K562 (cell line): ENCODE measurements around the gene CRELD2. TPM values are rescaled to one million over a fixed set of nuclear protein-coding genes. Genes with fewer than 3 reads are reported as not detected.

Experiments used
- ATAC-seq: fragments of 200-7000 bp; cut with Tn5 transposase; 3 replicates; pipeline ENCODE4 v1.9.1; 2020; ENCODE audit warnings: moderate library complexity
- BruUV-seq: library from RNA; stranded (reverse); fragments of 400-500 nt; replicated peaks from 2 replicates; lab custom pipeline; 2021; lab: Mats Ljungman, UMichigan
- CTCF ChIA-PET: fragments of 300-600 bp; formaldehyde crosslinking; extraction: SDS; loops from one replicate; lab custom pipeline; 2021; ENCODE audit warnings: low intra/inter-chr PET ratio; lab: Yijun Ruan, JAX
- POLR2A ChIA-PET: fragments of 300-600, 350-650 bp; sonication (Branson Sonifier 250); formaldehyde crosslinking; extraction: SDS; loops from one replicate; lab custom pipeline; 2021; ENCODE audit warnings: antibody characterized with exemption, inconsistent platforms; lab: Yijun Ruan, JAX
- DNase-seq, 4 experiments: peaks; one replicate each; pipeline versions ENCODE4 v3.0.0 to v3.0.0-alpha.2; 2011 to 2018; ENCODE audit warnings: low spot score in 3 of 4, mixed read lengths in 3 of 4; ENCODE audit errors: extremely low read depth in 1 of 4
- FAIRE-seq: peaks from 2 replicates; lab custom pipeline; 2011; peaks lifted over from hg19 to GRCh38; lab: Jason Lieb, UNC
- H2AFZ ChIP-seq: 2 replicates; pipeline ENCODE4 v1.6.0; 2011; ENCODE audit warnings: low read depth, low read length, control low read depth, inconsistent platforms
- H3K27ac ChIP-seq: fragments of 200-600 bp; 3 replicates; pipeline ENCODE4 v1.8.0; 2011; ENCODE audit warnings: low read depth, mild to moderate bottlenecking, control low read depth, inconsistent platforms, low read length, moderate library complexity, mixed read lengths; ENCODE audit errors: extremely low read depth
- H3K27me3 ChIP-seq, 2 experiments: fragments of 300-600 bp in 1 of 2; 2 replicates in 1 of 2; 3 replicates in 1 of 2; pipeline versions ENCODE4 v1.6.0 to v1.8.0; 2011; ENCODE audit warnings: inconsistent platforms in 2 of 2, low read length in 2 of 2, mild to moderate bottlenecking in 1 of 2, mixed read lengths in 1 of 2, moderate library complexity in 1 of 2; ENCODE audit not compliant: control insufficient read depth in 2 of 2, insufficient read depth in 2 of 2
- H3K36me3 ChIP-seq: fragments of 300-600 bp; 3 replicates; pipeline ENCODE4 v1.8.0; 2011; ENCODE audit warnings: mild to moderate bottlenecking, low read length, inconsistent platforms; ENCODE audit not compliant: control insufficient read depth, insufficient read depth
- H3K4me1 ChIP-seq, 2 experiments: fragments of 200-600 bp in 1 of 2; replicated peaks in 1 of 2; 2 replicates in 1 of 2; 3 replicates in 1 of 2; pipeline versions ENCODE4 v1.5.1 to v1.8.0; 2011; ENCODE audit warnings: inconsistent platforms in 2 of 2, low read length in 2 of 2, mild to moderate bottlenecking in 1 of 2, mixed read lengths in 1 of 2, moderate library complexity in 1 of 2; ENCODE audit not compliant: control insufficient read depth in 2 of 2, insufficient read depth in 2 of 2
- H3K4me2 ChIP-seq: 2 replicates; pipeline ENCODE4 v1.6.1; 2011; ENCODE audit warnings: low read length, control low read depth, inconsistent platforms, mixed read lengths; ENCODE audit not compliant: insufficient read depth
- H3K4me3 ChIP-seq: fragments of 200-600 bp; sonication (generic), shearing (Covaris generic); 2 replicates; pipeline ENCODE4 v1.5.1; 2016; ENCODE audit warnings: control low read depth, inconsistent platforms
- H3K79me2 ChIP-seq: fragments of 200-600 bp; 3 replicates; pipeline ENCODE4 v1.8.0; 2011; ENCODE audit warnings: low read length, inconsistent platforms; ENCODE audit not compliant: control insufficient read depth, insufficient read depth
- H3K9ac ChIP-seq, 2 experiments: 2 replicates each; pipeline versions ENCODE4 v1.6.0 to v1.6.1; 2011; ENCODE audit warnings: low read depth in 2 of 2, low read length in 2 of 2, control low read depth in 1 of 2, inconsistent platforms in 1 of 2, mild to moderate bottlenecking in 1 of 2, mixed read lengths in 1 of 2; ENCODE audit not compliant: insufficient read depth in 1 of 2
- H3K9me1 ChIP-seq: one replicate; pipeline ENCODE4 v1.6.0; 2011; ENCODE audit warnings: inconsistent platforms, mild to moderate bottlenecking, low read length, moderate library complexity; ENCODE audit not compliant: control insufficient read depth, insufficient read depth
- H3K9me3 ChIP-seq: replicated peaks from 2 replicates; pipeline ENCODE4 v1.5.1; 2011; ENCODE audit warnings: low read depth, low read length, inconsistent platforms; ENCODE audit not compliant: control insufficient read depth, insufficient read depth
- H4K20me1 ChIP-seq: replicated peaks from 2 replicates; pipeline ENCODE4 v1.6.1; 2011; ENCODE audit warnings: low read length, inconsistent platforms, mixed read lengths; ENCODE audit not compliant: control insufficient read depth, insufficient read depth
- FOXO4 ChIP-seq: fragments of 450-650 bp; formaldehyde crosslinking; IDR thresholded peaks from 2 replicates; pipeline ENCODE4 v1.4.0; 2020; ENCODE audit warnings: mild to moderate bottlenecking, moderate library complexity
- FUS ChIP-seq: fragments of 200-400 bp; formaldehyde crosslinking; optimal IDR thresholded peaks from 2 replicates; pipeline ENCODE3; 2017; ENCODE audit warnings: low read depth, low read length
- HDAC6 ChIP-seq: IDR thresholded peaks from 2 replicates; pipeline ENCODE4 v1.6.1; 2012; ENCODE audit warnings: low read depth, mild to moderate bottlenecking, control low read depth, inconsistent platforms, low read length, moderate library complexity
- L3MBTL2 ChIP-seq: fragments of 450-650 bp; IDR thresholded peaks from 2 replicates; pipeline ENCODE4 v1.6.1; 2016; ENCODE audit warnings: mild to moderate bottlenecking, moderate library complexity
- MCM5 ChIP-seq: fragments of 450-650 bp; IDR thresholded peaks from 2 replicates; pipeline ENCODE4 v1.6.1; 2016; ENCODE audit warnings: low read depth
- MEIS2 ChIP-seq: fragments of 450-650 bp; IDR thresholded peaks from 2 replicates; pipeline ENCODE4 v1.6.1; 2014; ENCODE audit warnings: mild to moderate bottlenecking; ENCODE audit not compliant: partially characterized antibody
- NELFE ChIP-seq: IDR thresholded peaks from 2 replicates; pipeline ENCODE4 v1.6.1; 2011; ENCODE audit warnings: mild to moderate bottlenecking; ENCODE audit not compliant: insufficient read depth, insufficient read length
- NONO ChIP-seq, 2 experiments: fragments of 200-400 bp in 1 of 2; fragments of 450-650 bp in 1 of 2; formaldehyde crosslinking in 1 of 2; IDR thresholded peaks; 2 replicates each; pipeline ENCODE4 v1.6.1; 2017; ENCODE audit warnings: low read depth in 2 of 2, mild to moderate bottlenecking in 2 of 2, moderate library complexity in 2 of 2, low read length in 1 of 2
- NR2C1 ChIP-seq, 2 experiments: fragments of 450-650 bp; IDR thresholded peaks; 2 replicates each; pipeline ENCODE4 v1.6.1; 2017; ENCODE audit warnings: mild to moderate bottlenecking in 2 of 2, antibody characterized with exemption in 1 of 2, inconsistent platforms in 1 of 2, missing compliant biosample characterization in 1 of 2, missing genetic modification characterization in 1 of 2
- NR2C2 ChIP-seq, 2 experiments: fragments of 200-800 bp in 1 of 2; sonication (Bioruptor generic) in 1 of 2; sonication (generic) in 1 of 2; formaldehyde crosslinking in 1 of 2; IDR thresholded peaks; 2 replicates each; pipeline versions ENCODE4 v1.6.1 to v1.8.0; 2016 to 2022; ENCODE audit warnings: mild to moderate bottlenecking in 1 of 2, missing compliant biosample characterization in 1 of 2, missing genetic modification characterization in 1 of 2, missing genetic modification reagents in 1 of 2
- NUFIP1 ChIP-seq: fragments of 450-650 bp; IDR thresholded peaks from 2 replicates; pipeline ENCODE4 v1.6.1; 2018; ENCODE audit not compliant: partially characterized antibody
- PHB ChIP-seq: fragments of 250-450 bp; sonication (Bioruptor Pico); IDR thresholded peaks from 2 replicates; pipeline ENCODE4 v1.5.0; 2021
- RBM14 ChIP-seq: fragments of 200-400 bp; formaldehyde crosslinking; IDR thresholded peaks from 2 replicates; pipeline ENCODE4 v1.6.1; 2018; ENCODE audit warnings: low read depth, mild to moderate bottlenecking, low read length, moderate library complexity, borderline replicate concordance; ENCODE audit not compliant: insufficient read depth
- SAFB ChIP-seq: fragments of 200-400 bp; formaldehyde crosslinking; IDR thresholded peaks from 2 replicates; pipeline ENCODE4 v1.6.1; 2017; ENCODE audit warnings: low read depth, low read length, borderline replicate concordance
- SPI1 ChIP-seq: IDR thresholded peaks from 2 replicates; pipeline ENCODE4 v1.6.1; 2011; ENCODE audit warnings: low read depth, low read length, control low read depth, borderline replicate concordance
- TAF7 ChIP-seq: fragments of 450-650 bp; IDR thresholded peaks from 2 replicates; pipeline ENCODE4 v1.6.1; 2016; ENCODE audit warnings: missing genetic modification characterization, missing compliant biosample characterization
- TEAD2 ChIP-seq: fragments of 450-650 bp; IDR thresholded peaks from 2 replicates; pipeline ENCODE4 v1.6.1; 2016; ENCODE audit warnings: missing genetic modification characterization, control low read depth, missing compliant biosample characterization
- ZBED1 ChIP-seq: IDR thresholded peaks from 2 replicates; pipeline ENCODE4 v1.6.1; 2014
- ZC3H11A ChIP-seq: IDR thresholded peaks from 2 replicates; pipeline ENCODE4 v1.6.1; 2012; ENCODE audit warnings: low read depth, low read length, improper control_type of control experiment
- ZKSCAN8 ChIP-seq: fragments of 200-800 bp; sonication (Bioruptor generic); IDR thresholded peaks from 2 replicates; pipeline ENCODE4 v1.6.1; 2016; ENCODE audit warnings: missing genetic modification characterization, missing compliant biosample characterization
- ZNF134 ChIP-seq: fragments of 250-450 bp; sonication (Bioruptor Pico); conservative IDR thresholded peaks from 2 replicates; pipeline ENCODE4 v1.4.0; 2020
- ZNF444 ChIP-seq: fragments of 250-450 bp; sonication (Bioruptor Pico); IDR thresholded peaks from 2 replicates; pipeline ENCODE4 v1.4.0; 2020; ENCODE audit warnings: mild to moderate bottlenecking, moderate library complexity
- ZNF551 ChIP-seq: fragments of 250-450 bp; sonication (Bioruptor Pico); IDR thresholded peaks from 2 replicates; pipeline ENCODE4 v1.5.0; 2021; ENCODE audit warnings: mild to moderate bottlenecking, moderate library complexity
- WGBS: fragments of 100-300 bp; shearing (Covaris generic); methylation state at CpG from one replicate; pipeline ENCODE4 v1.1.6; 2016; ENCODE audit warnings: low coverage, mixed read lengths; ENCODE audit not compliant: insufficient coverage; ENCODE audit errors: missing lambda C conversion rate; 5-methylcytosine and 5-hydroxymethylcytosine counted together
- in situ Hi-C: fragments of 300-500 bp; cut with MboI; formaldehyde crosslinking; loops from 4 replicates; pipeline ENCODE4 v1.15.0; 2018; ENCODE audit warnings: inconsistent platforms, mixed read lengths
- intact Hi-C: fragments of 100-400 bp; cut with micrococcal nuclease; formaldehyde crosslinking; loops from 2 replicates; pipeline ENCODE4 v1.14.2; 2022
- polyA plus RNA-seq, 8 experiments: library from polyadenylated mRNA; depleted of rRNA in 4 of 8; stranded (reverse) in 5 of 8; unstranded in 3 of 8; fragments of >200 nt; fragmentation: Nextera tagmentation in 2 of 8; fragmentation: Illumina TruSeq in 1 of 8; extraction: Ambion mirVana in 2 of 8; extraction: Trizol in 1 of 8; gene quantifications; 2 replicates each; pipeline versions ENCODE4 v1.2.1 to v1.2.3, GENCODE V29; 2011 to 2014; ENCODE audit warnings: inconsistent platforms in 1 of 8, missing spikeins in 1 of 8
- total RNA-seq, 7 experiments: library from RNA; depleted of rRNA in 6 of 7; stranded (reverse); fragments of >200 nt in 6 of 7; fragmentation: Illumina TruSeq in 2 of 7; extraction: Trizol in 2 of 7; gene quantifications; 2 replicates each; pipeline versions ENCODE4 v1.2.1 to v1.2.3, GENCODE V29; 2011 to 2021; ENCODE audit warnings: low replicate concordance in 1 of 7

The CRELD2 gene
- total and polyA plus RNA-seq, 9 of the 15 experiments (the other 6 are each of a cell fraction or from before 2014, with no cell fraction given): 0.96 to 25.3 (median 8.8) TPM

GRCh38 chr22:49878206-49878605 lies 40.2 kb upstream of the CRELD2 start (continued):
- TF ChIP-seq NR2C1 (IDR thresholded peaks at IDR 0.05) (no peak), NR2C1 (tag; IDR thresholded peaks at IDR 0.05) (no peak), MEIS2 (no peak), PHB (CRISPR knock-in tag) (no peak), HDAC6 (no peak), ZNF551 (CRISPR knock-in tag) (no peak), SAFB (no peak)

- in situ Hi-C loops (no loop called here), intact Hi-C loops (no loop called here)
- ATAC-seq (no peak), FAIRE-seq (no peak), DNase-seq (no peak)
- peaks cover 3% of the 10 kb centered on the region for H3K9me3 ChIP-seq
- H3K9ac ChIP-seq: no peak overlapping the region
- no TSS peak for BruUV-seq
- no peak overlapping the region for H3K27ac ChIP-seq
- POLR2A ChIA-PET: interaction anchor here (1.1 kb wide), 1 partner anchor 239 kb away, joined by 3 read pairs; no protein-coding TSS in a partner anchor
- WGBS: 98% methylated on average over 9 of the region's 9 CpGs
- H3K4me3 ChIP-seq: no peak overlapping the region
- H4K20me1 ChIP-seq: no peaks in the 10 kb centered on the region
- CTCF ChIA-PET: no interaction called here
- H3K4me2 ChIP-seq: no peak overlapping the region
- H3K27me3 ChIP-seq: no peaks in the 10 kb centered on the region
- H3K9me1 ChIP-seq: no peaks in the 10 kb centered on the region
- peaks cover 46% of the 10 kb centered on the region for H3K79me2 ChIP-seq
- peaks cover 0 to 4% of the 10 kb centered on the region in 2 experiments; a peak in 1 of 5 replicates for H3K4me1 ChIP-seq
- H2AFZ ChIP-seq: no peak overlapping the region
- peaks cover 28% of the 10 kb centered on the region; the same call in 2 of the 3 replicates for H3K36me3 ChIP-seq
- TF ChIP-seq SPI1 (no peak), ZBED1 (no peak), NUFIP1 (no peak), NONO (IDR thresholded peaks at IDR 0.05; ENCODE audit: low read depth in 2 of 2, low read length in 1 of 2) (no peak), ZKSCAN8 (CRISPR knock-in tag) (no peak), FUS (no peak), MCM5 (no peak), NR2C2 (CRISPR knock-in tag; IDR thresholded peaks at IDR 0.05) (no peak), NR2C2 (tag; IDR thresholded peaks at IDR 0.05) (no peak), RBM14 (no peak), ZNF444 (no peak), TEAD2 (tag) (no peak), L3MBTL2 (no peak), ZC3H11A (no peak), ZNF134 (CRISPR knock-in tag) (no peak), TAF7 (no peak), NELFE (no peak), FOXO4 (CRISPR knock-in tag) (no peak)
Observed at GRCh38 chr22:49879871-49880270, 38.6 kb upstream of the CRELD2 start.
